IMR-90 (cell line): ENCODE results near the gene RAF1. TPM values are rescaled to one million over a fixed set of nuclear protein-coding genes. Genes with fewer than 3 reads are reported as not detected.

ENCODE experiments used
- ATAC-seq: fragments of 200-7000 bp; cut with Tn5 transposase; 2 replicates; pipeline ENCODE4 v1.9.1; 2020; ENCODE audit warnings: low read depth, mild to moderate bottlenecking, moderate library complexity
- BruUV-seq: library from RNA; stranded (reverse); fragments of 400-500 nt; replicated peaks from 2 replicates; lab custom pipeline; 2021; lab: Mats Ljungman, UMichigan
- CTCF ChIA-PET: fragments of 300-600 bp; formaldehyde crosslinking; extraction: SDS; loops from one replicate; lab custom pipeline; 2021; ENCODE audit warnings: antibody characterized with exemption; lab: Yijun Ruan, JAX
- POLR2A ChIA-PET: fragments of 300-600 bp; sonication (Branson Sonifier 250); formaldehyde crosslinking; loops from one replicate; lab custom pipeline; 2022; ENCODE audit warnings: antibody characterized with exemption; ENCODE audit not compliant: unreplicated experiment; lab: Charles Lee
- DNase-seq: peaks from one replicate; pipeline ENCODE4 v3.0.0; 2013
- H2AFZ ChIP-seq: replicated peaks from 2 replicates; pipeline ENCODE3; 2013; ENCODE audit warnings: low read length, mild to moderate bottlenecking; ENCODE audit not compliant: poor library complexity
- H2AK5ac ChIP-seq: 2 replicates; pipeline ENCODE4 v1.6.1; 2013; ENCODE audit warnings: low read depth, low read length, inconsistent platforms
- H2AK9ac ChIP-seq: replicated peaks from 2 replicates; pipeline ENCODE3; 2013; ENCODE audit warnings: mild to moderate bottlenecking, low read depth, low read length, moderate library complexity; ENCODE audit not compliant: poor library complexity
- H2BK120ac ChIP-seq: 2 replicates; pipeline ENCODE4 v1.6.1; 2013; ENCODE audit warnings: low read depth, low read length, inconsistent platforms
- H2BK15ac ChIP-seq: 3 replicates; pipeline ENCODE4 v1.6.1; 2013; ENCODE audit warnings: low read depth, low read length, inconsistent platforms
- H2BK20ac ChIP-seq: 2 replicates; pipeline ENCODE4 v1.6.1; 2013; ENCODE audit warnings: low read depth, mild to moderate bottlenecking, inconsistent platforms, low read length, moderate library complexity
- H2BK5ac ChIP-seq: 2 replicates; pipeline ENCODE4 v1.6.1; 2013; ENCODE audit warnings: mild to moderate bottlenecking, low read depth, low read length, inconsistent platforms; ENCODE audit not compliant: poor library complexity, severe bottlenecking
- H3K14ac ChIP-seq: replicated peaks from 2 replicates; pipeline ENCODE4 v1.6.1; 2013; ENCODE audit warnings: low read depth, low read length, inconsistent platforms
- H3K18ac ChIP-seq: 2 replicates; pipeline ENCODE4 v1.6.1; 2013; ENCODE audit warnings: low read depth, low read length, control low read depth
- H3K23ac ChIP-seq: 2 replicates; pipeline ENCODE4 v1.6.1; 2013; ENCODE audit warnings: low read depth, low read length, inconsistent platforms
- H3K27ac ChIP-seq: 2 replicates; pipeline ENCODE4 v1.5.1; 2013; ENCODE audit warnings: mild to moderate bottlenecking, control low read depth, low read length; ENCODE audit not compliant: insufficient read depth
- H3K27me3 ChIP-seq: 2 replicates; pipeline ENCODE4 v1.6.1; 2013; ENCODE audit warnings: low read length; ENCODE audit not compliant: control insufficient read depth, insufficient read depth
- H3K36me3 ChIP-seq: 2 replicates; pipeline ENCODE4 v1.6.1; 2013; ENCODE audit warnings: low read length, mixed read lengths; ENCODE audit not compliant: control insufficient read depth, insufficient read depth
- H3K4ac ChIP-seq: 2 replicates; pipeline ENCODE4 v1.6.1; 2013; ENCODE audit warnings: low read depth, low read length, inconsistent platforms
- H3K4me1 ChIP-seq: 2 replicates; pipeline ENCODE4 v1.6.1; 2013; ENCODE audit warnings: low read length, mixed read lengths; ENCODE audit not compliant: control insufficient read depth, insufficient read depth
- H3K4me2 ChIP-seq: 2 replicates; pipeline ENCODE4 v1.6.1; 2013; ENCODE audit warnings: low read depth, mild to moderate bottlenecking, control low read depth, low read length, moderate library complexity
- H3K4me3 ChIP-seq: 2 replicates; pipeline ENCODE4 v1.5.1; 2013; ENCODE audit warnings: low read depth, mild to moderate bottlenecking, control low read depth, low read length, moderate library complexity; ENCODE audit not compliant: insufficient read depth
- H3K56ac ChIP-seq: 2 replicates; pipeline ENCODE4 v1.6.1; 2013; ENCODE audit warnings: low read length, inconsistent platforms; ENCODE audit not compliant: insufficient read depth; ENCODE audit errors: extremely low read depth
- H3K79me1 ChIP-seq, 2 experiments: 2 replicates each; pipeline ENCODE4 v1.6.1; 2013; ENCODE audit warnings: low read length in 2 of 2, inconsistent platforms in 1 of 2, low read depth in 1 of 2
- H3K9ac ChIP-seq: 2 replicates; pipeline ENCODE4 v1.6.1; 2013; ENCODE audit warnings: low read depth, low read length, control low read depth
- H3K9me1 ChIP-seq: 2 replicates; pipeline ENCODE4 v1.6.1; 2013; ENCODE audit warnings: low read length, inconsistent platforms; ENCODE audit not compliant: insufficient read depth
- H3K9me3 ChIP-seq: 2 replicates; pipeline ENCODE4 v1.6.1; 2013; ENCODE audit warnings: low read length; ENCODE audit not compliant: control insufficient read depth, insufficient read depth
- H4K20me1 ChIP-seq: 2 replicates; pipeline ENCODE4 v1.6.1; 2013; ENCODE audit warnings: low read length, inconsistent platforms; ENCODE audit not compliant: insufficient read depth
- H4K5ac ChIP-seq: 2 replicates; pipeline ENCODE4 v1.6.1; 2013; ENCODE audit warnings: mild to moderate bottlenecking, low read depth, low read length, control low read depth
- H4K8ac ChIP-seq, 2 experiments: 2 replicates each; pipeline ENCODE4 v1.6.1; 2013; ENCODE audit warnings: low read depth in 2 of 2, low read length in 2 of 2, control low read depth in 1 of 2, inconsistent platforms in 1 of 2
- H4K91ac ChIP-seq: 2 replicates; pipeline ENCODE4 v1.6.1; 2013; ENCODE audit warnings: low read depth, low read length, inconsistent platforms; ENCODE audit not compliant: insufficient read depth
- BHLHE40 ChIP-seq: fragments of 150-350 bp; IDR thresholded peaks from 2 replicates; pipeline ENCODE4 v1.6.1; 2016; ENCODE audit warnings: mild to moderate bottlenecking, low read depth, low read length
- CEBPB ChIP-seq: IDR thresholded peaks from 2 replicates; pipeline ENCODE4 v1.6.1; 2012; ENCODE audit warnings: low read depth, low read length, improper control_type of control experiment
- CHD1 ChIP-seq: IDR thresholded peaks from 2 replicates; pipeline ENCODE4 v1.6.1; 2012; ENCODE audit warnings: low read depth, low read length, improper control_type of control experiment
- FOS ChIP-seq: fragments of 150-350 bp; IDR thresholded peaks from 2 replicates; pipeline ENCODE4 v1.6.1; 2016; ENCODE audit warnings: low read depth, low read length
- MAFK ChIP-seq: IDR thresholded peaks from 2 replicates; pipeline ENCODE4 v1.6.1; 2012; ENCODE audit warnings: low read depth, low read length, improper control_type of control experiment
- MAZ ChIP-seq: IDR thresholded peaks from 2 replicates; pipeline ENCODE4 v1.6.1; 2012; ENCODE audit warnings: low read depth, mild to moderate bottlenecking, low read length, improper control_type of control experiment, moderate library complexity, borderline replicate concordance
- MXI1 ChIP-seq: IDR thresholded peaks from 2 replicates; pipeline ENCODE4 v1.6.1; 2012; ENCODE audit warnings: low read depth, mild to moderate bottlenecking, low read length, moderate library complexity, borderline replicate concordance
- NFE2L2 ChIP-seq: fragments of 150-350 bp; IDR thresholded peaks from 2 replicates; pipeline ENCODE4 v1.6.1; 2016; ENCODE audit warnings: low read depth, mild to moderate bottlenecking, low read length
- POLR2A ChIP-seq: IDR thresholded peaks from 2 replicates; pipeline ENCODE4 v1.6.1; 2012; ENCODE audit warnings: mild to moderate bottlenecking, low read depth, low read length
- RAD21 ChIP-seq: IDR thresholded peaks from 2 replicates; pipeline ENCODE4 v1.6.1; 2012; ENCODE audit warnings: low read length, improper control_type of control experiment
- RCOR1 ChIP-seq: IDR thresholded peaks from 2 replicates; pipeline ENCODE4 v1.6.1; 2012; ENCODE audit warnings: mild to moderate bottlenecking, low read length, improper control_type of control experiment; ENCODE audit not compliant: insufficient replicate concordance
- RFX5 ChIP-seq: IDR thresholded peaks from 2 replicates; pipeline ENCODE4 v1.8.0; 2012; ENCODE audit warnings: low read depth, mild to moderate bottlenecking, low read length, moderate library complexity
- SMC3 ChIP-seq: fragments of 150-350 bp; IDR thresholded peaks from 2 replicates; pipeline ENCODE4 v1.6.1; 2016; ENCODE audit warnings: low read depth, mild to moderate bottlenecking, antibody characterized with exemption, low read length, moderate library complexity
- WGBS, 2 experiments: methylation state at CpG; one replicate each; pipeline versions ENCODE4 v1.1.5 to v1.1.7; 2013; ENCODE audit warnings: missing lambda C conversion rate in 2 of 2; ENCODE audit not compliant: insufficient read length in 1 of 2; ENCODE audit errors: extremely low coverage in 2 of 2; 5-methylcytosine and 5-hydroxymethylcytosine counted together
- dilution Hi-C: fragments of 300-500 bp; cut with HindIII; formaldehyde crosslinking; loops from one replicate; pipeline ENCODE4 v1.14.3; 2018; ENCODE audit warnings: low sequenced_read_pairs; ENCODE audit not compliant: unreplicated experiment
- in situ Hi-C: fragments of 300-500 bp; cut with MboI; formaldehyde crosslinking; loops from 3 replicates; pipeline ENCODE4 v1.14.3; 2019; ENCODE audit warnings: low sequenced_read_pairs, inconsistent platforms, mixed read lengths
- intact Hi-C: fragments of 100-400 bp; cut with micrococcal nuclease; formaldehyde crosslinking; loops from 2 replicates; pipeline ENCODE4 v1.10.0; 2022
- polyA plus RNA-seq, 3 experiments: library from polyadenylated mRNA; depleted of rRNA; stranded (reverse); fragments of >200 nt; gene quantifications; 2 replicates each; pipeline ENCODE4 v1.2.3, GENCODE V29; 2012; ENCODE audit warnings: low replicate concordance in 1 of 3
- total RNA-seq: library from RNA; depleted of rRNA; stranded (reverse); fragments of >200 nt; gene quantifications from 2 replicates; pipeline ENCODE4 v1.2.3, GENCODE V29; 2012
- TF ChIP-seq, protein P1 (sequence below): fragments of 150-350 bp; IDR thresholded peaks from 2 replicates; pipeline ENCODE4 v1.6.1; 2017; ENCODE audit warnings: mild to moderate bottlenecking, antibody characterized with exemption, low read length, low read depth
- TF ChIP-seq, protein P2 (sequence below): fragments of 150-350 bp; IDR thresholded peaks from 2 replicates; pipeline ENCODE4 v1.6.1; 2016; ENCODE audit warnings: low read depth, mild to moderate bottlenecking, low read length, moderate library complexity, borderline replicate concordance
- TF ChIP-seq, protein P3 (sequence below): conservative IDR thresholded peaks from 2 replicates; pipeline ENCODE4 v1.5.1; 2012; ENCODE audit warnings: mild to moderate bottlenecking, low read depth, low read length, improper control_type of control experiment

Gene RAF1
- total and polyA plus RNA-seq, 2 of the 4 experiments (the other 2 are of a cell fraction) = 115 to 151 TPM

DNA sequence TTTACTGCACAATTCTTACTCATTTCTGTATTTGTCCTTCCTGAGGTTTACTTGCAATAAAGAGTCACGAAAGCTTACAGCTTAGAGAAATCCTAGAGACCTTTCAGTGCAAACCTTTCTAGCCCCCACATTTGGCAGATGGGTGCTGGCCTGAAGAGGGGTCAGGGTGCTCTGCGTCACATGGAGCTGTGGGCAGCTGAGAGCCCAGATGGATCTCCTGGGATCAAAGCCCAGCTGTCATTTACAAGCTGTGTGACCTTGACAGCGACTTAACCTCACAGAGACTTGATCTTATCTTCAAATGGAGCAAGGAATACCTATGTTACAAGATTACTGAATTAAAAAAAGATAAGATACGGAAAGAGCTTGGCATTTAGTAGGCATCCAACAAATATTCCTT is 24.0 kb upstream of the RAF1 start:
- Histone ChIP-seq H3K56ac (no peak overlapping the region), H3K23ac (no peak overlapping the region), H4K8ac (no peak overlapping the region), H3K9ac (no peak overlapping the region), H2AFZ (no peak overlapping the region), H2AK9ac (no peak overlapping the region), H3K27me3 (no peaks in the 10 kb centered on the region), H2BK5ac (no peak overlapping the region), H3K9me1 (no peaks in the 10 kb centered on the region), H2BK20ac (no peak overlapping the region), H3K79me1 (no peaks in the 10 kb centered on the region), H2BK120ac (no peak overlapping the region), H4K5ac (no peak overlapping the region), H3K4me3 (no peak overlapping the region), H2BK15ac (no peak overlapping the region), H3K18ac (no peak overlapping the region), H3K9me3 (no peaks in the 10 kb centered on the region), H3K4me1 (no peaks in the 10 kb centered on the region), H3K36me3 (no peaks in the 10 kb centered on the region), H4K20me1 (no peaks in the 10 kb centered on the region), H3K14ac (no peak overlapping the region), H3K27ac (no peak overlapping the region), H4K91ac (no peak overlapping the region), H2AK5ac (no peak overlapping the region), H3K4ac (no peak overlapping the region), H3K4me2 (no peak overlapping the region)
- no TSS peak for BruUV-seq
- ChIA-PET CTCF (no interaction called here), POLR2A (interaction anchor here (0.5 kb wide), 1 partner anchor 255 kb away, joined by 3 read pairs; no protein-coding TSS in a partner anchor)
- ATAC-seq = no peak
- in situ Hi-C loops (no loop called here), intact Hi-C loops (no loop called here), dilution Hi-C loops (no loop called here)
- no peak for DNase-seq
- 100% methylated on average over 1 of the region's 4 CpGs; no CpG with 5 or more reads in 1 of the 2 experiments for WGBS, 2 experiments
- TF ChIP-seq CEBPB = no peak
- no peak for TF ChIP-seq BHLHE40
- TF ChIP-seq CHD1 = no peak
- TF ChIP-seq NFE2L2 = no peak
- no peak for TF ChIP-seq POLR2A
- TF ChIP-seq MAFK = no peak
- no peak for TF ChIP-seq MAZ
- TF ChIP-seq, protein P1, sequence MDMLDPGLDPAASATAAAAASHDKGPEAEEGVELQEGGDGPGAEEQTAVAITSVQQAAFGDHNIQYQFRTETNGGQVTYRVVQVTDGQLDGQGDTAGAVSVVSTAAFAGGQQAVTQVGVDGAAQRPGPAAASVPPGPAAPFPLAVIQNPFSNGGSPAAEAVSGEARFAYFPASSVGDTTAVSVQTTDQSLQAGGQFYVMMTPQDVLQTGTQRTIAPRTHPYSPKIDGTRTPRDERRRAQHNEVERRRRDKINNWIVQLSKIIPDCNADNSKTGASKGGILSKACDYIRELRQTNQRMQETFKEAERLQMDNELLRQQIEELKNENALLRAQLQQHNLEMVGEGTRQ = no peak
- TF ChIP-seq SMC3 = no peak
- no peak for TF ChIP-seq RCOR1
- TF ChIP-seq RFX5 = no peak
- TF ChIP-seq, protein P2, sequence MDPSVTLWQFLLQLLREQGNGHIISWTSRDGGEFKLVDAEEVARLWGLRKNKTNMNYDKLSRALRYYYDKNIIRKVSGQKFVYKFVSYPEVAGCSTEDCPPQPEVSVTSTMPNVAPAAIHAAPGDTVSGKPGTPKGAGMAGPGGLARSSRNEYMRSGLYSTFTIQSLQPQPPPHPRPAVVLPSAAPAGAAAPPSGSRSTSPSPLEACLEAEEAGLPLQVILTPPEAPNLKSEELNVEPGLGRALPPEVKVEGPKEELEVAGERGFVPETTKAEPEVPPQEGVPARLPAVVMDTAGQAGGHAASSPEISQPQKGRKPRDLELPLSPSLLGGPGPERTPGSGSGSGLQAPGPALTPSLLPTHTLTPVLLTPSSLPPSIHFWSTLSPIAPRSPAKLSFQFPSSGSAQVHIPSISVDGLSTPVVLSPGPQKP = no peak
- TF ChIP-seq MXI1 = no peak
- TF ChIP-seq RAD21 = no peak
- TF ChIP-seq, protein P3, sequence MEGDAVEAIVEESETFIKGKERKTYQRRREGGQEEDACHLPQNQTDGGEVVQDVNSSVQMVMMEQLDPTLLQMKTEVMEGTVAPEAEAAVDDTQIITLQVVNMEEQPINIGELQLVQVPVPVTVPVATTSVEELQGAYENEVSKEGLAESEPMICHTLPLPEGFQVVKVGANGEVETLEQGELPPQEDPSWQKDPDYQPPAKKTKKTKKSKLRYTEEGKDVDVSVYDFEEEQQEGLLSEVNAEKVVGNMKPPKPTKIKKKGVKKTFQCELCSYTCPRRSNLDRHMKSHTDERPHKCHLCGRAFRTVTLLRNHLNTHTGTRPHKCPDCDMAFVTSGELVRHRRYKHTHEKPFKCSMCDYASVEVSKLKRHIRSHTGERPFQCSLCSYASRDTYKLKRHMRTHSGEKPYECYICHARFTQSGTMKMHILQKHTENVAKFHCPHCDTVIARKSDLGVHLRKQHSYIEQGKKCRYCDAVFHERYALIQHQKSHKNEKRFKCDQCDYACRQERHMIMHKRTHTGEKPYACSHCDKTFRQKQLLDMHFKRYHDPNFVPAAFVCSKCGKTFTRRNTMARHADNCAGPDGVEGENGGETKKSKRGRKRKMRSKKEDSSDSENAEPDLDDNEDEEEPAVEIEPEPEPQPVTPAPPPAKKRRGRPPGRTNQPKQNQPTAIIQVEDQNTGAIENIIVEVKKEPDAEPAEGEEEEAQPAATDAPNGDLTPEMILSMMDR = no peak
- no peak for TF ChIP-seq FOS
